HG03159 (cell line): Measurements from ENCODE around the gene NPPA.

Experiments used
- ATAC-seq: cut with Tn5 transposase; IDR thresholded peaks from one replicate; pipeline ENCODE4 v1.9.1; 2021; ENCODE audit warnings: mild to moderate bottlenecking, moderate library complexity; ENCODE audit not compliant: unreplicated experiment

The NPPA gene

DNA sequence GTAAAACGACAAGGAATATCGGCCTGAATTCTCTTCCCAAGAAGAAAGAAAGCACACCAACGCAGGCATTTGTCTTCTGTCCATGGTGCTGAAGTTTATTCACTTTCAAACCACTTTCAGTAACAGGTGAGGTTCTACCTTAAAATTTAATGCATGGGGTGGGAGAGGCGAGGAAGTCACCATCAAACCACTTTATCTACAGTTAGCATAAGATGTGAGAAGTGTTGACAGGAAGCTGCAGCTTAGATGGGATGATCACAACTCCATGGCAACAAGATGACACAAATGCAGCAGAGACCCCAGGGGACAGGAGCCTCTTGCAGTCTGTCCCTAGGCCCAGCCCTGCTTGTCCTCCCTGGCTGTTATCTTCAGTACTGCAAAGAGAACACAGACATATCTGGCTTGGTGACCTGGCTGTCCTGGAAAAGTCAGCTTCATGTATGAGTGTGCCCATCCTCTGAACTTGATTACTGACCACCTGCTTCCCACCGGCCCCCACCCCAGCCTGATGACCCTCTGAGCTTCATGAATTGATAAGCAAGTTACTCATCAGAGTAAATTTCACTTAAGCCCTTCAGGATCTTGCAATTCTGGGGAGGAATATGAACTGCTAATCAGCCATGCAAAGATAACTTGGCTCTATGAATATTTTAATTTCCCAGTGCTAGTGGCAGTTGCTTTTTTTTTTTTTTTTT lies 1.8 kb downstream of the NPPA start:
- ATAC-seq = no peak

DNA sequence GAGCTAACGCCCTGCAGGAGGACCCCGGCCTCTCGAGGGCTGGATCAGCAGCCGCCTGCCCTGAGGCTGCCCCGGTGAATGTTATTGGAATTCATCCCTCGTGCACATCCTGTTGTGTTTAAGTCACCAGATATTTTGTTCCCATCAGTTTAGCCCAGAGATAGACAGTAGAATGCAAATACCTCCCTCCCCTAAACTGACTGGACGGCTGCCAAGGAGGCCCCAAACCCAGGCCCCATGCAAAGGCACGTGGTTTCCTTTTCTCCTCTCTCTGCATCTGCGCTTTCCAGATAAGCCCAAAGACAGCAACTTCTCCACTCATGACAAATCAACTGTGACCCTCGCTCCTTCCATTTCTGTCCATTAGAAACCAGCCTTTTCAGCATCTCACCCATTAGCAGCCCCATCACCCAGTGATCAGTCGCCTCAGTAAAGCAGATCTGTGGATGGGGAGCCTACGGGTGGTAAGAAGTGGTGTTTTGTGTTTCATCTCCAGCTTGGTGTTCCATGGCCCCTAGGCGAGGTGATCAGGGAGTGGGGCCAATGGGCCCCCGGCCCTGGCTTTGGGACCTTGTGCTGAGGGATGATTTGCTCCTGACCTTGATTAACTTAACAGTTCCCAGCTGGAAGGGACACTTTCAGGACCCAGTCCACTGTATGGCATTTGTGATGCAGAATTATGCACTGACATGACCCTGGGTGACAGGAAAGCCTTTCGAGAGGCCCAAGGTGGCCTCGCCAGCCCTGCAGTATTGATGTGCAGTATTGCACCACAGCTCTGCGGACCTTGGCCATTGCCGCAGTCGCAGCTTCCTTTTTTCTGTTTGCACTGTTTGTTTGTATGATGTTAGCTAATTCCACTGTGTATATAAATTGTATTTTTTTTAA lies 5.2 kb downstream of the NPPA start:
- ATAC-seq = no peak

DNA sequence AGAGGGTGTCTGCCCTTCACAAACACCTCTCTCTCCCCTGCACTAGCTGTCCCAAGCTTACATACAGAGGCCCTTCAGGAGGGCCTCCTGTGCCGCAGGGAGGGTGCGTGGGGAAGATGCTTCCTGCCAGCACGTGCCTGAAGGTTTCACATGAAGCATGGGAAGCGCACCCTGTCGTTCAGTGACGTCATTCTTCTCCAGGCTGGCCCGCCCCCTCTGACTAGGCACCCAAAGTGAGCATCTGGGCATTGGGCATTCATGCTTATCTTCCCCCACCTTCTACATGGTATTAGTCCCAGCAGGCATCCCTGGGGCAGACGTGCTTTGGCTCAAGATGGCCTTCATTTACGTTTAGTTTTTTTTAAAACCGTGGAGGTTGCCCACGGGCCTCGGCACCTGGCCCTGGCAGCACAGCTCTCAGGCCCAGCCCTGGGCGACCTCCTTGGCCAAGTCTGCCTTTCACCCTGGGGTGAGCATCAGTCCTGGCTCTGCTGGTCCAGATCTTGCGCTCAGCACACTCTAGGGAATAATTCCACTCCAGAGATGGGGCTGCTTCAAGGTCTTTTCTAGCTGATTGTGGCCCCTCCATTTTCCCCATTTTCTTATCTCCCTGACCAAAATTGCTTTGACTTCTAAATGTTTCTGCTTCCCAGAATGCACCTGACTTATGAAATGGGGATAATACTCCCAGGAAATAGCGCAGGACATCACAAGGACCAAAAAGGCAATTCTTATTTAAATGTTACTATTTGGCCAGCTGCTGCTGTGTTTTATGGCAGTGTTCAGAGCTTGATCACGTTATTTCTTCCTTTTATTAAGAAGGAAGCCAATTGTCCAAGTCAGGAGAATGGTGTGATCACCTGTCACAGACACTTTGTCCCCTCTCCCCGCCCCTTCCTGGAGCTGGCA lies 6.1 kb downstream of the NPPA start:
- ATAC-seq = no peak

DNA sequence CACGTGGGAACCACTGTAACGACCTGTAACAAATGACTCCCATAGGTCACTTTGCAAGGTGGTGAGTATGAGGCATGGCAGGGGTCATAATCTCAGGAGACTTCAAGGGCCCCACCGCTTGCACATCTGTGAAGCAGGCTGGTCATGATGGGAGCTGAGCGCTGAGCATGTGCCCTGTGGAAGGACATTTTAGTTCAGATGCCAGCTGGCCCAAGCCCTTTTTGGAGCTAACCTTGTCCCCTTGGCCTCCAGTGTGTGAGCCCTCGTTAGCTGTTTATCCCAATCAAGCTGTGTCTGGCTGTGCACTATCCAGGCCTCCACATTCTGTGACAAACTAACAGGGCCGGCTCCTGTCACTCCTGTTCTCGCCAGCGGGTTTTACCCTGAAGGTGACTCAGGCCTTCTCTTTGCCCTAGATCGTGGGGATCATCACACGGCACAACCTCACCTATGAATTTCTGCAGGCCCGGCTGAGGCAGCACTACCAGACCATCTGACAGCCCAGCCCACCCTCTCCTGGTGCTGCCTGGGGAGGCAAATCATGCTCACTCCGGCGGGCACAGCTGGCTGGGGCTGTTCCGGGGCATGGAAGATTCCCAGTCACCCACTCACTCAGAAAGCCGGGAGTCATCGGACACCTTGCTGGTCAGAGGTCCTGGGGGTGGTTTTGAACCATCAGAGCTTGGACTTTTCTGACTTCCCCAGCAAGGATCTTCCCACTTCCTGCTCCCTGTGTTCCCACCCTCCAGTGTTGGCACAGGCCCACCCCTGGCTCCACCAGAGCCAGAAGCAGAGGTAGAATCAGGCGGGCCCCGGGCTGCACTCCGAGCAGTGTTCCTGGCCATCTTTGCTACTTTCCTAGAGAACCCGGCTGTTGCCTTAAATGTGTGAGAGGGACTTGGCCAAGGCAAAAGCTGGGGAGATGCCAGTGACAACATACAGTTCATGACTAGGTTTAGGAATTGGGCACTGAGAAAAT lies 7.6 kb downstream of the NPPA start:
- ATAC-seq = no peak

DNA sequence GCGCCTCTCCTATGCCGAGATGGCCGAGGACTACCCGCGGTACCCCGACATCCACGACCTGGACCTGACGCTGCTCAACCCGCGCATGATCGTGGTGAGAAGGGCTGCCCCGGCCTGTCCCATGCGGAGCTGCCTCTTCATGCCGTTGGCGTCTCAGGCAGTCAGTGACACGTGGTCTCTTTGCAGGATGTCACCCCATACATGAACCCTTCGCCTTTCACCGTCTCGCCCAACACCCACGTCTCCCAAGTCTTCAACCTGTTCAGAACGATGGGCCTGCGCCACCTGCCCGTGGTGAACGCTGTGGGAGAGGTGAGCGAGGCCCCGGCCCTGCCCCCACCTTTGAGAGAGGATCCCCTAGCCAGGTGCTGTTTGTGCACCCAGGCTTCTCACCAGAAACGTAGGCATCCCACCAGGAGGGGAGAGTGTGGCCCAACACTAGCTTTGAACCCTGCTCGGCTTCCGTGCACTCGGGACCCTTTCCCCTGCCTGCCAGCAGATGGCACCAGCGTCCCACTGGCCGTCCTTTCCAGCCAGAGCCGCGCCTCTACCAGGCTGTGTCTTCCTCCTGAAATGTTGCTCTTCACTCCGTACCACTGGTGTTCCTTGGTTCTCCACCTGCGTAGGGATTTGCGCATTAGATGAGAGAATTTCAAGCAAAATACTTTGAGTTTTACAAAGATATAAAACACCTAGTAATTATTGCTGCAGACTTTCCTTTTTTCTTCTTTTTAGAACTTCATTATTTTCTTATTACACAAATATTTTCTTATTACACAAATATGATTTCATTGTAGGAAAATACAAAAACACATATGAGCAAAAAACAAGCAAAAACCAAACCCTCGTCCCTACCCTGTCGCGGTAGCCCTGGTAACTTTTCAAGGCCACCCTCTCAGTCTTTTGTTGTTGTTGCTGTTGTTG lies 9.0 kb downstream of the NPPA start:
- ATAC-seq = no peak

DNA sequence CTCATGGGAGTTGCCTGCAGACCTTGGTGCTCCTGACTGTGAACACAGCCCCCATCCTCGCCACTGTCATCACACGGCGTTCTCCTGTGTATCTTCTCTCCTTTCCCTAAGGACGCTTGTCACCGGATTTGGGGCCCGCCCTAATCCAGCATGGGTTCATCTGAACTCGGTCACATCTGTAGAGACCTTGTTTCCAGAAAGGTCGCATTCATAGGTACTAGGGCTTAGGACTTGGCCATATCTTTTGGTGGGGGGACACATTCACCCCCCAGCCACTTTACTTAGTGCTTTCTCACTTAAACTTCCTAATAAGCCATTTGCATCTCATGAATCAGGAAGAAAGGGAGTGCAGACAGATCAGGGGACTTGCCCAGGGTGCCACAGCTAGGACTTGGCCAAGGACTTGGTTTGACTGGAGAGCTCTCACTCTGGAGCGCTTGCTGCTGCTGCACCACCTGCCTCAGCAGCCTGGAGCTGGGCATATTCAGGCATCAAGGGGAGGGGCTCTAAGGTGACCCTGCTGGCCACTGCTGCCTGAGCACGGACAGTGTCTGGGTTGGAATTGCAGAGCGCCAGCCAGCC lies 9.7 kb downstream of the NPPA start:
- no peak for ATAC-seq

DNA sequence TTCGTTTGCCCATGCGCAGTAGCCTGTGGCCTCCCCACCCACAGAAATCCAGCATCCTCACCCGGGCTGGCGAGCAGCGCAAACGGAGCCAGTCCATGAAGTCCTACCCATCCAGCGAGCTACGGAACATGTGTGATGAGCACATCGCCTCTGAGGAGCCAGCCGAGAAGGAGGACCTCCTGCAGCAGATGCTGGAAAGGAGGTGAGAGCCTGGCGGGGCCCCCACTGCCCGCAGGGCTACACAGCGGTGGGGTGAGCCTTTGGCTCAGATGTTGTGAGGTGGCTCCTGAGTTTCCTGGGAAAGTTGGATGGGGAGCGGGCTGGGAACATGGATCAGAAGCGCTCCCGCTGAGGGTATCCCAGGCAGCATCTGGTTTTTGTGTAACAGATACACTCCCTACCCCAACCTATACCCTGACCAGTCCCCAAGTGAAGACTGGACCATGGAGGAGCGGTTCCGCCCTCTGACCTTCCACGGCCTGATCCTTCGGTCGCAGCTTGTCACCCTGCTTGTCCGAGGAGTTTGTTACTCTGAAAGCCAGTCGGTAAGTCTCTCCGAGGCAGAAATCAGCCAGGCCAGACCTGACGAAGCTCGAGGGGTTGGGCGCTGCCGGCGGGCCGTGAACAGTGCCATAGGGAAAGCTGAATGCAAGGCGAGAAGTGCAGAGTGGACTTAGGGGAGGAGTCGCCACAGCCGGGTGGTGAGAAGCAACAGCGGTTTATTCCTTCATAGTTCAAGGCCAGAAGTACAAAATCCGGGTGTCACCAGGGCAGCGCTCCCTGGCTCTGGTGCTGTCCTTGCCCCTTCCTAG lies 10.4 kb downstream of the NPPA start:
- no peak for ATAC-seq

GRCh38 chr1:11835441-11836225 lies 11.9 kb downstream of the NPPA start:
- ATAC-seq = no peak

GRCh38 chr1:11833900-11834299 lies 13.7 kb downstream of the NPPA start:
- ATAC-seq = no peak

DNA sequence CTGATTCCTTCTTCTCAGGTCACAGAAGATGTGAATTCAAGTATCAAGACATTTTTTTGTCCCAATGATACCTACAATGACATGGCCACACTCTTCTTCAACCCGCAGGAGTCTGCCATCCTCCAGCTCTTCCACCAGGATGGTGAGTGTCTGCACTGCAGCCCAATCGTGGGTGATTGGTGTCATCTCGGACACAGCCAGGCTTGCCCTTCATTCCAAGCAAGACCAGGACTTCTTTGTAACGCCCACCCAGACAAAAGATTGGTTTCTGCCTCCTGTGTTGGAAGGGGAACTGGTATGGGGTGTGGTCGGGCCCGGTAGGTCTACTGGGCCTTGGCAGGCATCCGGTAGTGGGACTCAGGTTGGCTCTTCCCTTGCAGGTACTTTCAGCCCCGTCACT lies 14.1 kb downstream of the NPPA start:
- ATAC-seq = no peak

- no peak for ATAC-seq
Observed at GRCh38 chr1:11831945-11832725, 15.4 kb downstream of the NPPA start.

- no peak for ATAC-seq
Observed at GRCh38 chr1:11828511-11828910, 19.1 kb downstream of the NPPA start.

- no peak for ATAC-seq
Observed at GRCh38 chr1:11826946-11827345, 20.6 kb downstream of the NPPA start.

DNA sequence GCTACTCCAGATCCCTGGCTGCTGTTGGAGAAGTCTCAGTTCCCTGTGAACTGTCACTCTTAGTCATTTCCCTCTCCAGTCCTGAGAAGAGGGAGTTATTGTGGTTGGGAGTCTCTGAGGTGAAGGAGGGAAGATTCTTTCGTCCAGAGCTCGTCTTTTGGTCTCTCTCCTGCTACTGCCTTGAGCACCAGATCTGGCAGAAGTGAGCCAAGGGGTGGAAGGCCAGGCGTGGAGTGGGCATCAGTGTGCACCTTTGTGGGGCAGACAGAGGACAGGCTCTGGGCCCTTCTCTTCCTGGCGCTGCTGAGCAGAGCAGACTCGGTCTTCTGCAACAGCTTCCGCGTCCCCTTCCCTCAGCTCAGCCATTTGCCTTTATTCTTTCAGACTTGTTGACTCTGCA lies 22.5 kb downstream of the NPPA start:
- ATAC-seq = no peak

GRCh38 chr1:11823366-11824137 lies 24.0 kb downstream of the NPPA start:
- ATAC-seq = no peak

- ATAC-seq = no peak
Observed at GRCh38 chr1:11822091-11822490, 25.5 kb downstream of the NPPA start.
